Occipital lobe (tissue), 2 donors: ENCODE data around the gene KRT26. TPM values are rescaled to one million over a fixed set of nuclear protein-coding genes. Genes with fewer than 3 reads are reported as not detected.
"Not testable (repeated sequence)": the region's sequence is repeated elsewhere in the genome, so short reads cannot be mapped to it uniquely, and the experiment has no call there.

Experiments used
- DNase-seq: peaks from one replicate; lab custom pipeline; 2025; lab: John Stamatoyannopoulos, UW
- total RNA-seq: library from RNA; depleted of rRNA; stranded (reverse); fragments of >200 nt; gene quantifications from one replicate; pipeline ENCODE4 v1.2.3, GENCODE V29; 2014

KRT26 gene
- total RNA-seq, 1 donor from 2014 or later, result not detected

- DNase-seq, result no peak
Measured at GRCh38 chr17:40794466-40794865, 22.5 kb upstream of the KRT26 start.

DNA sequence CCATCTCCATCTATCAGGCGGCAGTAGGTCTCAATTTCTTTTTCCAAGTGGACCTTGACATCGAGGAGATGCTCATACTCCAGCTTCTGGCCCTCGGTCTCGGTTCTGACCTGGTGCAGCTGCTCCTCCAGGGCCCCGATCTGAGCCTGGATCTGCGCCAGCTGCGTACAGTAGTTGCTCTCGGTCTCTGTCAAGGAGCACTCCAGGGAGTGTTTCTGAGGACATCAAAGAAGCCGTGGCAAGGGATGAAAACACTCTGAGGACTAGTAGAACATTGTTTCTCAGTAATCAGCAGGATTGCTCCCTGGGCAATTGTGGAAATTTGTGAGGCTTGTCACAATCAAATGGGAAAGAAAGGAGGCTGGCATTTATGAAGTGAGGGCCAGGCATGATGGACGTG is 21.8 kb upstream of the KRT26 start:
- DNase-seq, result no peak

DNA sequence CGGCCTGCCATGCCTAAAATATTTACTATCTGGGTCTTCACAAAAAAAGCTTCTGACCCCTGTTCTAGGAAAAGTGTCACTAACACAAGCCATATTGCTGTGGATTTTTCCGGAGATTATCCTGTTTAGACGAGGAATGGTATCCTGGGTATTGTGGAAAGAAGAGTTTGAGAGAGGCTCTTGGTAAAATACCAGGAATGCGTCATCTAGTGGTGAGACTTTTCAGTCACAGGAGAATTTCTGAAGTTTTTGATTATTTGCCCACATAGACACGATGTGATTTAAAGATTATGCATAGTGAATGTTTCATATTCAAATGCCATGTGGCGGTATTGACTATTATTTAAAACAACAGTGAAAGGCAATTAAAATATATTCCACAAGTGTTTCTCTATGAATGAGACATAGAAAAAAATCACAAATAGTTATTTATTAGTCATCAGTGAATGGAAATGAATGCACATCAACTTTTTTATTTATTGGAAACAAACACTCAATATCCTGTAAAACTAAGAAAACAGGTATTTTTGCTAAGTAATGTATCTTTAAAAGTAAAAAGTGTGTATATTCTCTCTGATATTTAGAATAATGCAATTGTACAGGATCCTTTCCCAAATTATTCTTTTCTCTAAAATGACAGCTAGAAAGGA is 19.9 kb upstream of the KRT26 start:
- no peak for DNase-seq

- no peak for DNase-seq
Measured at GRCh38 chr17:40791111-40791510, 19.1 kb upstream of the KRT26 start.

GRCh38 chr17:40782450-40782849 is 10.4 kb upstream of the KRT26 start, which contains the start of gene KRT27:
KRT27 (minus strand) TSS chr17:40782550; CDS start chr17:40782493, 57 bp downstream.
- no peak for DNase-seq

- no peak for DNase-seq
Measured at GRCh38 chr17:40779181-40779909, 7.3 kb upstream of the KRT26 start.

GRCh38 chr17:40778461-40778860 is 6.5 kb upstream of the KRT26 start:
- no peak for DNase-seq

- no peak for DNase-seq
Measured at GRCh38 chr17:40777971-40778370, 6.0 kb upstream of the KRT26 start.

DNA sequence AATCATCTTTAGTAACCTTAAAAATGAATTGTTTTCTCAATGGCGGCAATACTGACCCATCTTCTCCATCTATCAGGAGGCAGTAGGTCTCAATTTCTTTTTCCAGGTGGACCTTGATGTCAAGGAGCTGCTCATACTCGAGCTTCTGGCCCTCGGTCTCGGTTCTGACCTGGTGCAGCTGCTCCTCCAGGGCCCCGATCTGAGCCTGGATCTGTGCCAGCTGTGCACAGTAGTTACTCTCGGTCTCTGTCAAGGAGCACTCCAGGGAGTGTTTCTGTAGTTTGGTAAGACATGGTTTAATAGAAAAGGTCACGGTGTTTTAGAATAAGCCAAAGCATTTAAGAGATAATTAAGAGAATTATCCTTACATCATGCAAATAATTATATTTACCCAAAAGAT is 5.5 kb upstream of the KRT26 start:
- DNase-seq, result no peak

- DNase-seq, result no peak
Measured at GRCh38 chr17:40775945-40776344, 3.9 kb upstream of the KRT26 start.

DNA sequence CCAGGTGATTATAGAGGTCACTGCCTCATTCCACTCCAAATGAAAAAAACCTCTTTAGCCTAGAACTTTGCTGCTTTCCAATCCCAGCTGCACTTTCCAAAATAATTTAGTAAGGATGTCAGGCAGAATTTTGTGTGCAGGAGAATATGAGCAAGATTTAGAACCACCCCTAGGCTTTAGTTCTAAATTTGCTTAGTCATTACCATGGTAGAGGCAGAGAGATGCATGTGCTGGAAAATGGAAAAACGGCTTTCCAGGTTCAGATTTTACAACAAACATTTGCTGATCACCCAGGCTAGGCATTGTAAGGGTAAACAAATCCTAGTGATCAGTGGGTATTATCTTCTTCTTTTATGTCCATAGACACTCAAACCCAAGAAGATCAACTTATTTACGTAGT is 6.3 kb downstream of the KRT26 start:
- no peak for DNase-seq

GRCh38 chr17:40763752-40764151 is 8.2 kb downstream of the KRT26 start:
- DNase-seq, result no peak

- DNase-seq, result no peak
Measured at GRCh38 chr17:40760105-40761016, 11.6 kb downstream of the KRT26 start.

DNA sequence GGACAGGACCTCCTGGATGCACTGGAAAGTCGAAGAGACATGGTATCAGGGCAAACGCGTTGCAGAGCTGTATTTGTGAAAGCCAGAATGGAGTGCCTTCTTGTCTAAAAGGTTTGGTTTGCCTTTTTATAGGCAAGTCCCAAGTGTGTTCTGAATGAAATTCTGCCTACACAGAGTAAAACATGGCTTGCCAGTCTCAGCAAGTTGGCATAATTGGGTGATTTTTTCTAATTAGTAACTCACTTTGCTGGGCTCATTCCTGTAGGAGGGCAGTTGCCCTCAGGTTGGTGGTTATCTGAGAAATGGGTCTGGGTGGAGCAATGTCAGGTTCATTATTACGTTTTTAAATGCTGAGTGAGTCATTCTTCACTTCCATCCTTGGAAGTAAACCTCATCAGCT is 16.8 kb downstream of the KRT26 start, which contains the start of gene KRT25:
TSS of gene KRT25 (minus strand) at position 101 of the 400 bp plus-strand sequence. CDS start at position 41, 60 bp downstream.
- no peak for DNase-seq

- DNase-seq, result no peak
Measured at GRCh38 chr17:40753804-40754203, 18.2 kb downstream of the KRT26 start.

- DNase-seq, result no peak
Measured at GRCh38 chr17:40751065-40751464, 20.9 kb downstream of the KRT26 start.

DNA sequence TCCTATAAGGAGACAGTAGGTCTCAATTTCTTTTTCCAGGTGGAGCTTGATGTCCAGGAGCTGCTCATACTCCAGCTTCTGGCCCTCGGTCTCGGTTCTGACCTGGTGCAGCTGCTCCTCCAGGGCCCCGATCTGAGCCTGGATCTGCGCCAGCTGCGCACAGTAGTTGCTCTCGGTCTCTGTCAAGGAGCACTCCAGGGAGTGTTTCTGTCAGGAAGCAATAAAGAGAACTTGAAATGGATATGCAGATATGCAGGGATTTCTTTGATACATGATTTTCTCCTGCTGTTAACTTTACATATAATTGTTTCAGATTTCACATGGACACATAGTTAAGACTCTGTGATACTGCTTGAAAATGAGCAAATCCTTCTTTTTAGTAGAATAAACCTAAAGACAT is 21.6 kb downstream of the KRT26 start:
- no peak for DNase-seq

DNA sequence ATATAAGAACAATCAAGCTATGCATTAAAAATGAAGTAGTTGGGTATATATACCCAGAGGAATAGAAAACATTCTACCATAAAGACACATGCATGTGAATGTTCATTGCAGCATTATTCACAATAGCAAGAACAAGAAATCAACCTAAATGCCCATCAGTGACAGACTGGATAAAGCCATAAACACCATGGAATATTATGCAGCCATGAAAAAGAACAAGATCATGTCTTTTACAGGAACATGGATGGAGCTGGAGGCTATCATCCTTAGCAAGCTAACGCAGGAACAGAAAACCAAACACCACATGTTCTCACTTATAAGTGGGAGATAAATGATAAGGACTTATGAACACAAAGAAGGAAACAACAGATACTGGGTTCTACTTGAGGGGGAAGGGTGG is 23.3 kb downstream of the KRT26 start:
- not testable (repeated sequence) for DNase-seq

DNA sequence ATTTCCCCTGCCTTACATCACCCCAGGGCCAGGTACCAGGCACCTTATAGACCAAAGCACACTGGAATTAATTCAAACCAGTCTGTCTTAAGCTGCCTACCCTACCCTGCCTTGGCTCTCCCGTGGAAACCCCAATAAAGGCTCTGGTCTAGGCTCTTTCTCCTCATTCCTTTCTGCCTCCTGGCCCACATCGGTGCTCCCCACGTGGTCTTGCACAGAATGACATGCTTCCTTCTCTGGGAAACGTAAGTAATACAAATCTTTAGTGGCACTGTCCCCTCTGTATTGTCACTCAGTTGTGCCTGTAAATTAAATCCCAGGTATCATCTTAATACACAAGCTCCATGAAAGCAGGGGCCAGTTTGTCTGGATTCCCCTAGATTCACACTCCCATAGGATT is 33.4 kb downstream of the KRT26 start:
- DNase-seq, result no peak

DNA sequence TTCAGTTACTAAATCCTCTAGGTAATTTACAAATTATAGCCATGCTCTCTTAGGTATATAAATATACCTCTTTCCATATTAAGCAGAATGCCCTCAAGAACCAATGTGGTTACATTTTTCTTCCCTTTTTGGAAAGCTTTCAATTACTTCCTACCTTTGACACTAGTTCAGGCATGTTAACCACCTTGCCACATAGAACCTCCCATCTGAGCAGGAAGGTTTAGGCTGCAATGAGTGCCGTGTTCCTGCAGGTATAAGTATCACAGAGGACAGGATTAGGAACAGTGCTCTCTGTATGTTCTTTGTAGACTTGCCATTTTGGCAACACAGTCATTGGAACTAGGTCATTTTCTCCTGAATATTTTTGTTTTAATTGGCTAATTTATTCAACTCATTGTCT is 37.0 kb downstream of the KRT26 start:
- no peak for DNase-seq

DNA sequence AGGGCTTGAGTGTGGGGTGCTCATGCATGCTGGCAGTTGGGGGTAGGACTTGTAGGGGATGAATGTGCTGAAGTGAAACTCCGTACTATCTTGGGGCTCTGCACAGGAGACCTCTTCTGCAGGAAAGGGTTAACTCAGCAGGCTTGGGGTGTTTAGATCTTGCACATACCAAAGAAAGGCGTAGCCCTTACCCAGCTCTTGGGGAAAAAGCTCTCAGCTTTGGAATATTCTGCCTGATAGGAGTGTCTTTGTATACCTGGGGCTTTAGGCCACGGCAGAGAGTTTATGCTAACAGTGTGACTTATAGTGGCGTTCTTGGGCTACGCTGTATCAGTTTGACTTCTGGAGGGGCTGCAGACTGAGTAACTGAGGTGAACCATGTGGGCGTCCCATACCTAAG is 38.0 kb downstream of the KRT26 start:
- DNase-seq, result no peak

DNA sequence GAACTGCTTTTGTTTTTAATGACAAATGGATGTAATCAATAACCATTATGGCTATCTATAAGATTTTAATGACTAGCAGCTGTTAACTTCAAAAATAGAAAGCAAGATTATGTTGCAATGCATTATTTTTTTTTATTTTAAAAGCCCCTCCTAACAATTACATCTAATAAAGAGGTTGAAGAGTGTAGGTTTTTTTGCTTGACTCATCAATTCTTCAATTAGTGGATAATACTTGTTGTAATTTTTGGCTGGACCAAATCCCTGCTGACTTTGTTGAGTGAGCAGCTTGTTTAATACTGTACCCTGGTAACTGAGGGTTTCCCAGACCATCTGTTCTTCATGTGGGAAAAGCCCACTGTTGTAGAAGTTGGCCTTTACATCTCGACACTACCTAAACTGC is 41.0 kb downstream of the KRT26 start:
- no peak for DNase-seq
